ENCODE measurements around the gene CARD10.

- TF ChIP-seq, protein P1, sequence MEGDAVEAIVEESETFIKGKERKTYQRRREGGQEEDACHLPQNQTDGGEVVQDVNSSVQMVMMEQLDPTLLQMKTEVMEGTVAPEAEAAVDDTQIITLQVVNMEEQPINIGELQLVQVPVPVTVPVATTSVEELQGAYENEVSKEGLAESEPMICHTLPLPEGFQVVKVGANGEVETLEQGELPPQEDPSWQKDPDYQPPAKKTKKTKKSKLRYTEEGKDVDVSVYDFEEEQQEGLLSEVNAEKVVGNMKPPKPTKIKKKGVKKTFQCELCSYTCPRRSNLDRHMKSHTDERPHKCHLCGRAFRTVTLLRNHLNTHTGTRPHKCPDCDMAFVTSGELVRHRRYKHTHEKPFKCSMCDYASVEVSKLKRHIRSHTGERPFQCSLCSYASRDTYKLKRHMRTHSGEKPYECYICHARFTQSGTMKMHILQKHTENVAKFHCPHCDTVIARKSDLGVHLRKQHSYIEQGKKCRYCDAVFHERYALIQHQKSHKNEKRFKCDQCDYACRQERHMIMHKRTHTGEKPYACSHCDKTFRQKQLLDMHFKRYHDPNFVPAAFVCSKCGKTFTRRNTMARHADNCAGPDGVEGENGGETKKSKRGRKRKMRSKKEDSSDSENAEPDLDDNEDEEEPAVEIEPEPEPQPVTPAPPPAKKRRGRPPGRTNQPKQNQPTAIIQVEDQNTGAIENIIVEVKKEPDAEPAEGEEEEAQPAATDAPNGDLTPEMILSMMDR (optimal IDR thresholded peaks at IDR 0.05 in 1 of 3, IDR thresholded peaks at IDR 0.05 in 1 of 3, conservative IDR thresholded peaks at IDR 0.05 in 1 of 3; ENCODE audit: extremely low read depth in 1 of 3, insufficient read depth in 2 of 3, low read length in 3 of 3), result no peak
- no peak for TF ChIP-seq EZH2 (IDR thresholded peaks at IDR 0.05; ENCODE audit: low read length)
These were observed 40.0 kb downstream of the CARD10 start for GRCh38 chr22:37479196-37479595.

All from keratinocyte (primary cell).